ENCODE results near the gene FBXL7.

Gene FBXL7

GRCh38 chr5:15499528-15500324, at the start of gene FBXL7:
Gene FBXL7 (plus strand): TSS chr5:15500180.
- no peak for DNase-seq (ENCODE audit: low read depth in 1 of 2, low spot score in 1 of 2)

- DNase-seq (ENCODE audit: low read depth in 1 of 2, low spot score in 1 of 2) = no peak
Observed at GRCh38 chr5:15450473-15450872, 49.5 kb upstream of the FBXL7 start.

GRCh38 chr5:15450949-15451348, 49.0 kb upstream of the FBXL7 start:
- DNase-seq (ENCODE audit: low read depth in 1 of 2, low spot score in 1 of 2) = no peak

- no peak for DNase-seq (ENCODE audit: low read depth in 1 of 2, low spot score in 1 of 2)
Observed at GRCh38 chr5:15452030-15452429, 48.0 kb upstream of the FBXL7 start.

- no peak for DNase-seq (ENCODE audit: low read depth in 1 of 2, low spot score in 1 of 2)
Observed at GRCh38 chr5:15452781-15453180, 47.2 kb upstream of the FBXL7 start.

GRCh38 chr5:15459200-15459599, 40.8 kb upstream of the FBXL7 start:
- DNase-seq (ENCODE audit: low read depth in 1 of 2, low spot score in 1 of 2) = no peak

- DNase-seq (ENCODE audit: low read depth in 1 of 2, low spot score in 1 of 2) = no peak
Observed at GRCh38 chr5:15463231-15463980, 36.6 kb upstream of the FBXL7 start.

GRCh38 chr5:15472116-15472515, 27.9 kb upstream of the FBXL7 start:
- DNase-seq (ENCODE audit: low read depth in 1 of 2, low spot score in 1 of 2) = no peak

- DNase-seq (ENCODE audit: low read depth in 1 of 2, low spot score in 1 of 2) = no peak
Observed at GRCh38 chr5:15474143-15474719, 25.7 kb upstream of the FBXL7 start.

GRCh38 chr5:15475367-15475766, 24.6 kb upstream of the FBXL7 start:
- DNase-seq (ENCODE audit: low read depth in 1 of 2, low spot score in 1 of 2) = no peak

- no peak for DNase-seq (ENCODE audit: low read depth in 1 of 2, low spot score in 1 of 2)
Observed at GRCh38 chr5:15476977-15477376, 23.0 kb upstream of the FBXL7 start.

- no peak for DNase-seq (ENCODE audit: low read depth in 1 of 2, low spot score in 1 of 2)
Observed at GRCh38 chr5:15480436-15480835, 19.5 kb upstream of the FBXL7 start.

GRCh38 chr5:15483351-15484097, 16.5 kb upstream of the FBXL7 start:
- DNase-seq (ENCODE audit: low read depth in 1 of 2, low spot score in 1 of 2) = no peak

GRCh38 chr5:15487228-15487627, 12.8 kb upstream of the FBXL7 start:
- no peak for DNase-seq (ENCODE audit: low read depth in 1 of 2, low spot score in 1 of 2)

GRCh38 chr5:15489571-15490235, 10.3 kb upstream of the FBXL7 start:
- no peak for DNase-seq (ENCODE audit: low read depth in 1 of 2, low spot score in 1 of 2)

- DNase-seq (ENCODE audit: low read depth in 1 of 2, low spot score in 1 of 2) = no peak
Observed at GRCh38 chr5:15492545-15492944, 7.4 kb upstream of the FBXL7 start.

GRCh38 chr5:15493501-15493900, 6.5 kb upstream of the FBXL7 start:
- no peak for DNase-seq (ENCODE audit: low read depth in 1 of 2, low spot score in 1 of 2)

- no peak for DNase-seq (ENCODE audit: low read depth in 1 of 2, low spot score in 1 of 2)
Observed at GRCh38 chr5:15495026-15495425, 5.0 kb upstream of the FBXL7 start.

GRCh38 chr5:15496886-15497285, 3.1 kb upstream of the FBXL7 start:
- DNase-seq (ENCODE audit: low read depth in 1 of 2, low spot score in 1 of 2) = no peak

GRCh38 chr5:15500325-15501001, 483 bp downstream of the FBXL7 start:
- DNase-seq (ENCODE audit: low read depth in 1 of 2, low spot score in 1 of 2) = no peak

Measured in activated CD4-positive, alpha-beta T cell treated with anti-CD3 and anti-CD28 coated beads, Interleukin-2, amount 50 U/mL, for 24 hours (primary cell).